T-cell (primary cell): Measurements from ENCODE around the gene CPNE8. TPM values are rescaled to one million over a fixed set of nuclear protein-coding genes. Genes with fewer than 3 reads are reported as not detected.

Experiments used
- ATAC-seq, 4 experiments: fragments of 200-7000 bp in 3 of 4; fragments of 150-1000 bp in 1 of 4; cut with Tn5 transposase; replicated peaks in 1 of 4; 1 replicate in 3 of 4; 2 replicates in 1 of 4; pipeline ENCODE4 v1.10.0; 2021; ENCODE audit warnings: moderate library complexity in 3 of 4, mild to moderate bottlenecking in 2 of 4, moderate number of reproducible peaks in 1 of 4
- CTCF ChIA-PET, 2 donors: fragments of 300-600 bp; sonication (Branson Sonifier 250); formaldehyde crosslinking; loops; one replicate each; lab custom pipeline; 2022; ENCODE audit warnings: antibody characterized with exemption in 2 of 2; lab: Charles Lee
- POLR2A ChIA-PET, 2 donors: fragments of 300-600 bp; sonication (Branson Sonifier 250); formaldehyde crosslinking; loops; one replicate each; lab custom pipeline; 2022; ENCODE audit warnings: antibody characterized with exemption in 2 of 2; lab: Charles Lee
- DNase-seq, 35 experiments: peaks; one replicate each; pipeline versions ENCODE4 v3.0.0 to v3.0.0-alpha.2; 2013 to 2023
- H3K27ac ChIP-seq: one replicate; pipeline ENCODE4 v1.5.1; 2013; ENCODE audit warnings: low read length
- H3K27me3 ChIP-seq, 2 experiments: replicated peaks in 1 of 2; 1 replicate in 1 of 2; 2 replicates in 1 of 2; pipeline versions ENCODE4 v1.6.1 to v1.7.0; 2013; ENCODE audit warnings: low read length in 1 of 2, mixed read lengths in 1 of 2; ENCODE audit not compliant: control insufficient read depth in 2 of 2, insufficient read depth in 2 of 2; ENCODE audit errors: extremely low read depth in 1 of 2
- H3K36me3 ChIP-seq, 2 donors: 1 replicate in 1 of 2; 2 replicates in 1 of 2; pipeline versions ENCODE4 v1.6.1 to v1.7.0; 2013; ENCODE audit warnings: low read length in 1 of 2; ENCODE audit not compliant: control insufficient read depth in 2 of 2, insufficient read depth in 1 of 2; ENCODE audit errors: extremely low read depth in 1 of 2
- H3K4me1 ChIP-seq, 2 experiments: 1 replicate in 1 of 2; 2 replicates in 1 of 2; pipeline versions ENCODE4 v1.6.1 to v1.7.0; 2013; ENCODE audit warnings: low read length in 2 of 2, mixed read lengths in 1 of 2; ENCODE audit not compliant: insufficient read depth in 2 of 2, control insufficient read depth in 1 of 2; ENCODE audit errors: extremely low read depth in 1 of 2
- H3K4me3 ChIP-seq, 2 donors: 1 replicate in 1 of 2; 2 replicates in 1 of 2; pipeline versions ENCODE4 v1.5.1 to v1.7.0; 2013; ENCODE audit warnings: mild to moderate bottlenecking in 2 of 2, low read length in 1 of 2, moderate library complexity in 1 of 2; ENCODE audit not compliant: control insufficient read depth in 1 of 2; ENCODE audit errors: extremely low read depth in 1 of 2
- H3K9me3 ChIP-seq: 2 replicates; pipeline ENCODE4 v1.7.0; 2013
- H3K27ac Mint-ChIP-seq, 2 donors: one replicate each; pipeline ENCODE4 v1.8.0; 2020 to 2021; ENCODE audit warnings: mild to moderate bottlenecking in 2 of 2, mixed read lengths in 2 of 2
- H3K27me3 Mint-ChIP-seq, 2 donors: one replicate each; pipeline ENCODE4 v1.8.0; 2021 to 2022; ENCODE audit warnings: mixed read lengths in 2 of 2
- H3K36me3 Mint-ChIP-seq: one replicate; pipeline ENCODE4 v1.8.0; 2021; ENCODE audit warnings: mixed read lengths
- H3K4me1 Mint-ChIP-seq, 3 donors: one replicate each; pipeline ENCODE4 v1.8.0; 2020 to 2022; ENCODE audit warnings: mixed read lengths in 3 of 3, mild to moderate bottlenecking in 1 of 3
- H3K4me3 Mint-ChIP-seq, 3 donors: one replicate each; pipeline ENCODE4 v1.8.0; 2020 to 2022; ENCODE audit warnings: mild to moderate bottlenecking in 3 of 3, mixed read lengths in 3 of 3, moderate library complexity in 3 of 3
- H3K9me3 Mint-ChIP-seq, 3 donors: one replicate each; pipeline ENCODE4 v1.8.0; 2020 to 2022; ENCODE audit warnings: mixed read lengths in 3 of 3
- WGBS: methylation state at CpG from one replicate; pipeline ENCODE4 v1.1.5; 2013; ENCODE audit warnings: missing lambda C conversion rate; ENCODE audit not compliant: insufficient coverage; 5-methylcytosine and 5-hydroxymethylcytosine counted together
- total RNA-seq, 35 experiments: library from RNA in 6 of 35; stranded (reverse) in 6 of 35; fragments of 120-200 nt in 1 of 35; gene quantifications; one replicate each; pipeline versions ENCODE4 v1.2.1 to v1.2.4 and lab custom pipeline; 2013 to 2026

The CPNE8 gene
- total RNA-seq, 5 donors from 2014 or later (not counting 1 experiment from before 2014, with no cell fraction given): 1.8 to 6.1 (median 2.3) TPM

GRCh38 chr12:38664661-38665269 is 240.6 kb downstream of the CPNE8 start:
- ChIA-PET POLR2A (no interaction called here), CTCF (no interaction called here)
- Histone ChIP-seq H3K36me3 (no peaks in the 10 kb centered on the region), H3K9me3 (no peaks in the 10 kb centered on the region), H3K4me3 (no peak overlapping the region), H3K4me1 (no peaks in the 10 kb centered on the region), H3K27me3 (no peaks in the 10 kb centered on the region), H3K27ac (no peak overlapping the region)
- no peak overlapping the region for H3K4me3 Mint-ChIP-seq
- H3K4me1 Mint-ChIP-seq: no peaks in the 10 kb centered on the region
- DNase-seq (no peak), ATAC-seq (no peak)
- no peak overlapping the region for H3K27ac Mint-ChIP-seq
- H3K36me3 Mint-ChIP-seq: peaks cover 35% of the 10 kb centered on the region
- no peaks in the 10 kb centered on the region for H3K27me3 Mint-ChIP-seq
- peaks cover 4 to 23% (median 19%) of the 10 kb centered on the region in 3 donors for H3K9me3 Mint-ChIP-seq

- Mint-ChIP-seq H3K27me3 (no peaks in the 10 kb centered on the region), H3K27ac (no peak overlapping the region), H3K4me3 (no peak overlapping the region), H3K4me1 (peaks cover 0 to 2% (median 0%) of the 10 kb centered on the region in 3 donors), H3K9me3 (peaks cover 13 to 31% (median 27%) of the 10 kb centered on the region in 3 donors), H3K36me3 (peaks cover 43% of the 10 kb centered on the region)
- POLR2A ChIA-PET: no interaction called here
- CTCF ChIA-PET: no interaction called here
- Histone ChIP-seq H3K27me3 (no peaks in the 10 kb centered on the region), H3K36me3 (no peaks in the 10 kb centered on the region), H3K27ac (no peak overlapping the region), H3K9me3 (no peaks in the 10 kb centered on the region), H3K4me3 (no peak overlapping the region), H3K4me1 (no peaks in the 10 kb centered on the region)
- no peak for DNase-seq
- ATAC-seq: no peak
These were observed 242.6 kb downstream of the CPNE8 start for GRCh38 chr12:38662829-38663228.

- H3K4me3 Mint-ChIP-seq: no peak overlapping the region
- ChIA-PET POLR2A (interaction anchor here in 1 of 2 donors (0.6 kb wide), 1 partner anchor 1170 kb away, joined by 4 read pairs; no protein-coding TSS in a partner anchor), CTCF (no interaction called here)
- no peaks in the 10 kb centered on the region for H3K9me3 ChIP-seq
- H3K36me3 Mint-ChIP-seq: peaks cover 5% of the 10 kb centered on the region
- no peaks in the 10 kb centered on the region for H3K4me1 ChIP-seq
- DNase-seq (no peak), ATAC-seq (no peak)
- H3K27ac ChIP-seq: no peak overlapping the region
- H3K27ac Mint-ChIP-seq: no peak overlapping the region
- WGBS: 100% methylated on average over 1 of the region's 2 CpGs
- H3K4me3 ChIP-seq: no peak overlapping the region
- H3K27me3 ChIP-seq: no peaks in the 10 kb centered on the region
- H3K36me3 ChIP-seq: no peaks in the 10 kb centered on the region
- H3K4me1 Mint-ChIP-seq: peaks cover 0 to 5% (median 0%) of the 10 kb centered on the region in 3 donors
- H3K27me3 Mint-ChIP-seq: no peaks in the 10 kb centered on the region
- H3K9me3 Mint-ChIP-seq: peaks cover 0 to 5% (median 0%) of the 10 kb centered on the region in 3 donors
These were observed 251.7 kb downstream of the CPNE8 start for GRCh38 chr12:38653650-38654049.

GRCh38 chr12:38648813-38649212 is 256.6 kb downstream of the CPNE8 start:
- POLR2A ChIA-PET: no interaction called here
- WGBS: 57% methylated on average over 1 of the region's 1 CpG
- CTCF ChIA-PET: no interaction called here
- H3K27ac ChIP-seq: no peak overlapping the region
- H3K4me3 ChIP-seq: no peak overlapping the region
- no peaks in the 10 kb centered on the region for H3K36me3 ChIP-seq
- ATAC-seq: no peak
- H3K4me1 Mint-ChIP-seq: no peaks in the 10 kb centered on the region
- H3K27me3 Mint-ChIP-seq: no peaks in the 10 kb centered on the region
- no peaks in the 10 kb centered on the region for H3K4me1 ChIP-seq
- no peak overlapping the region for H3K4me3 Mint-ChIP-seq
- DNase-seq: no peak
- no peaks in the 10 kb centered on the region for H3K9me3 ChIP-seq
- H3K36me3 Mint-ChIP-seq: peaks cover 2% of the 10 kb centered on the region
- no peak overlapping the region for H3K27ac Mint-ChIP-seq
- H3K9me3 Mint-ChIP-seq: no peaks in the 10 kb centered on the region
- no peaks in the 10 kb centered on the region for H3K27me3 ChIP-seq

DNA sequence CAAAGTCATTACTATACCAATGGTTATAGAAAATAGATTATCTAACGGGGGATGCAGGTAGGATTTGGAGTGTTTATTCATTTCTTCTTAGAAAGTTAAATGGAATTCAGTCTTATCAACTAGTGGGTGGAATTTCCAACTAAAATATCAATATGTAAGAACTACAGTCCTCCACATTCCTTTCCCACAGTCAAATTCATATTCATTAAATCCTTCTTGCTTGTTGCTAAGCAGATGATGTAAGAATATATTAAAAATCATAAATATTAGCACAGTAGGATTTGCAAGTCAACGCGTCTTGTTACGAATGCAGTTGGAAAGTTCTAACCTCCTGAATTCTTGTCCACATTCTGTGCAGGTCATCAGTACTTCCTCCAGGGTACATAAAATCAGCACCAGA is 259.2 kb downstream of the CPNE8 start:
- ATAC-seq: no peak
- ChIA-PET CTCF (no interaction called here), POLR2A (no interaction called here)
- no peak overlapping the region for H3K4me3 ChIP-seq
- DNase-seq: no peak
- whole genome bisulfite sequencing: no CpG with 5 or more reads among the region's 4 CpGs
- H3K36me3 ChIP-seq: no peaks in the 10 kb centered on the region
- Mint-ChIP-seq H3K4me1 (no peaks in the 10 kb centered on the region), H3K4me3 (no peak overlapping the region), H3K27ac (no peak overlapping the region), H3K27me3 (no peaks in the 10 kb centered on the region), H3K9me3 (peaks cover 0 to 4% (median 0%) of the 10 kb centered on the region in 3 donors), H3K36me3 (no peaks in the 10 kb centered on the region)
- no peaks in the 10 kb centered on the region for H3K27me3 ChIP-seq
- no peaks in the 10 kb centered on the region for H3K4me1 ChIP-seq
- no peak overlapping the region for H3K27ac ChIP-seq
- H3K9me3 ChIP-seq: no peaks in the 10 kb centered on the region

DNA sequence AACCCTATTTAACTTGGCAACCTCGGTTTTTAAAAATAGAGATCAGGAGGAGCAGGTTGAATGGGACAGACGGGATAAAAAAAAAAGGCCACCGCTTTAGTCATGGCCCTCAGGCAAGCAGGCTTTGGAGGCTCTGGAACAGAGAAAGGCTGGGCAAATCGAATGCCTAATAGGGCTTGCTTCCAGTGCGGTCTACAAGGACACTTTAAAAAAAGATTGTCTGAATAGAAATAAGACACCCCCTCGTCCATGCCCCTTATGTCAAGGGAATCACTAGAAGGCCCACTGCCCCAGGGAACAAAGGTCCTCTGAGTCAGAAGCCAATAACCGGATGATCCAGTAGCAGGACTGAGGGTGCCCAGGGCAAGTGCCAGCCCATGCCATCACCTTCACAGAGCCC is 265.8 kb downstream of the CPNE8 start:
- DNase-seq: no peak
- no peak overlapping the region for H3K27ac ChIP-seq
- WGBS: 96% methylated on average over 3 of the region's 7 CpGs
- no peaks in the 10 kb centered on the region for H3K4me1 ChIP-seq
- H3K36me3 ChIP-seq: no peaks in the 10 kb centered on the region
- ATAC-seq: no peak
- H3K9me3 Mint-ChIP-seq: peaks cover 0 to 4% (median 2%) of the 10 kb centered on the region in 3 donors
- H3K4me1 Mint-ChIP-seq: no peaks in the 10 kb centered on the region
- no peak overlapping the region for H3K27ac Mint-ChIP-seq
- no peak overlapping the region for H3K4me3 Mint-ChIP-seq
- no peaks in the 10 kb centered on the region for H3K36me3 Mint-ChIP-seq
- H3K9me3 ChIP-seq: no peaks in the 10 kb centered on the region
- H3K4me3 ChIP-seq: no peak overlapping the region
- H3K27me3 Mint-ChIP-seq: no peaks in the 10 kb centered on the region
- POLR2A ChIA-PET: no interaction called here
- CTCF ChIA-PET: no interaction called here
- H3K27me3 ChIP-seq: no peaks in the 10 kb centered on the region

DNA sequence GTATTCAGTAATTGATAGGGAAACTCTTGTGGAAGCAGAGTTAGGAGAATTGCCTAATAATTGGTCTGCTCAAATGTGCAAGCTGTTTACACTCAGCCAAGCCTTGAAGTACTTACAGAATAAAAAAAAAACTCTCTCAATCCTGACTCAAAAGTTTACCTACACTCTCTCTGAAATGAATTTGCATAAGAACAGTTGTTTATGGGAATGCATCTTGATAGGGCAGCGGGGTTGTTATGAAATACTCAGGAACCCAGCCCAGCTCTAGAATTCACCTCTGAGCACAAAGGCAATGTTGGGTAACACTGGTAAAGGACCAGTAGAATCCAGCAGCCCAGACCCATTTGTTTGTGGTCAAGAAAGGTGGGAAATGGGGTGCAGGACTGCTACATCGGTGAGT is 267.0 kb downstream of the CPNE8 start:
- no peaks in the 10 kb centered on the region for H3K4me1 ChIP-seq
- H3K4me1 Mint-ChIP-seq: no peaks in the 10 kb centered on the region
- no peaks in the 10 kb centered on the region for H3K27me3 Mint-ChIP-seq
- WGBS: no CpG with 5 or more reads among the region's 2 CpGs
- H3K4me3 Mint-ChIP-seq: no peak overlapping the region
- DNase-seq (no peak), ATAC-seq (no peak)
- ChIA-PET POLR2A (no interaction called here), CTCF (no interaction called here)
- H3K9me3 Mint-ChIP-seq: peaks cover 0 to 4% (median 2%) of the 10 kb centered on the region in 3 donors
- no peak overlapping the region for H3K4me3 ChIP-seq
- no peaks in the 10 kb centered on the region for H3K9me3 ChIP-seq
- no peaks in the 10 kb centered on the region for H3K36me3 Mint-ChIP-seq
- no peak overlapping the region for H3K27ac ChIP-seq
- H3K27ac Mint-ChIP-seq: no peak overlapping the region
- H3K36me3 ChIP-seq: no peaks in the 10 kb centered on the region
- no peaks in the 10 kb centered on the region for H3K27me3 ChIP-seq
